Astrocyte of the spinal cord (primary cell): ENCODE results near the gene RAB30.
A peak's percentile ranks its signal among the peaks of the same experiment; 100 is the strongest.

Source experiments
- DNase-seq: peaks from one replicate; pipeline ENCODE4 v3.0.0; 2011; ENCODE audit warnings: low read depth, low spot score
- H3K4me3 ChIP-seq: 2 replicates; pipeline ENCODE4 v1.5.1; 2011; ENCODE audit warnings: low read depth, mild to moderate bottlenecking, low read length, moderate library complexity
- in situ Hi-C: cut with HindIII; loops from 2 replicates; pipeline ENCODE4 v1.10.0; 2017; ENCODE audit warnings: low sequenced_read_pairs
- TF ChIP-seq, protein P1 (sequence below): IDR thresholded peaks from 2 replicates; pipeline ENCODE4 v1.5.1; 2012; ENCODE audit warnings: low read depth, mild to moderate bottlenecking, low read length, inconsistent platforms

The RAB30 gene

DNA sequence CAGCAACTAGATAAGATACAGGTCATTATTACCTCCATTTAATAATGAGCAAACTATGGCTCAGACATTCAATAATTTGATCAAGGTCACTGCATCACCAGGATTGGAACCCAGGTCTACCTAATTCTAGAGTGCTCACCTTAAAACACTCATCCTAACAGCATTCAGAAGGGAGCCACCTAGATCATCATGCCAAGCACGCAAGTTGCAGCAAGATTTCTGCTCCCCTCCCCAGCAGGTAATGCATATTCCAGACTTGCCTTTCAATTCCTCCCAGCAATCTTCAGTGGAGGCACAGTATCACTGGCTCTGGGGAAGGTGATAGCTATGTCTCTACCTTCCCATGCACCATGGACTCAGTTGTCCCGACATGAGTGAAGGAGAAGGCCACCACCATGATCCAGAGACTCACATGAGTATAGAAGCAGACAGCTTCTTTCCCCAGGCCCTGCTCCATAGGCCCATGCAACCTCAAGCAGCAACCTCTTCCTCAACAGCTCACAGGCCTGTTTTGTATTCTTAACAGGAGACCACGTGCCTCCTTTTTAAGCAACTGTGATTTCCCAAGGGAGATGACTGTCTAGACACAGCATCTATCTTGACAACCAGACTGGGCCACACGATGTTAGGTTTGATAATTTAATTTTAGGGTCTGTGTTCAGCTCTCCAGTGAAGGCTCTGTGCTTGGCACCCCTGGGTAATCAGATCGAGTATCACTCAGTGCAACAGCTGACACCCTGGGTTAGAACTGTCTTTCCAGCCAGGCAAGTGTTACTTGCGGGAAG lies 36.4 kb downstream of the RAB30 start:
- in situ Hi-C loops: no loop called here
- TF ChIP-seq, protein P1, sequence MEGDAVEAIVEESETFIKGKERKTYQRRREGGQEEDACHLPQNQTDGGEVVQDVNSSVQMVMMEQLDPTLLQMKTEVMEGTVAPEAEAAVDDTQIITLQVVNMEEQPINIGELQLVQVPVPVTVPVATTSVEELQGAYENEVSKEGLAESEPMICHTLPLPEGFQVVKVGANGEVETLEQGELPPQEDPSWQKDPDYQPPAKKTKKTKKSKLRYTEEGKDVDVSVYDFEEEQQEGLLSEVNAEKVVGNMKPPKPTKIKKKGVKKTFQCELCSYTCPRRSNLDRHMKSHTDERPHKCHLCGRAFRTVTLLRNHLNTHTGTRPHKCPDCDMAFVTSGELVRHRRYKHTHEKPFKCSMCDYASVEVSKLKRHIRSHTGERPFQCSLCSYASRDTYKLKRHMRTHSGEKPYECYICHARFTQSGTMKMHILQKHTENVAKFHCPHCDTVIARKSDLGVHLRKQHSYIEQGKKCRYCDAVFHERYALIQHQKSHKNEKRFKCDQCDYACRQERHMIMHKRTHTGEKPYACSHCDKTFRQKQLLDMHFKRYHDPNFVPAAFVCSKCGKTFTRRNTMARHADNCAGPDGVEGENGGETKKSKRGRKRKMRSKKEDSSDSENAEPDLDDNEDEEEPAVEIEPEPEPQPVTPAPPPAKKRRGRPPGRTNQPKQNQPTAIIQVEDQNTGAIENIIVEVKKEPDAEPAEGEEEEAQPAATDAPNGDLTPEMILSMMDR: no peak
- H3K4me3 ChIP-seq: no peak overlapping the region
- no peak for DNase-seq

DNA sequence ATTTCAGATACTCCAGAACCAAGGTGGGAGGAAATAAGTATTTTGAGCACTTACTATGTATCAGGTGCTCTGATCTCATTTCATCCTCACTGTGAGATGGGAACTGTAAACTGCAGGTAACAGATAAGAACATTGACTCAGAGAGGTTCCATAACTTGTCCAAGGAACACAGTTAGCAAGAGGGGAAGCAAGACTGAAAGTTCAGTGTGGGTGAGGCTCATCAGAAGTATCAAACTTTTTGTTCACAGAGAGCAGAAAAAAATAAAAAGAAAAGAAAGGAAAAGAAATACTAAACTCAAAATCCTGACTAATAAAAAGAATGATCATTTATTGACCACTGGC lies 37.1 kb downstream of the RAB30 start:
- no peak for DNase-seq
- no peak overlapping the region for H3K4me3 ChIP-seq
- TF ChIP-seq, protein P1: no peak
- in situ Hi-C loops: no loop called here

DNA sequence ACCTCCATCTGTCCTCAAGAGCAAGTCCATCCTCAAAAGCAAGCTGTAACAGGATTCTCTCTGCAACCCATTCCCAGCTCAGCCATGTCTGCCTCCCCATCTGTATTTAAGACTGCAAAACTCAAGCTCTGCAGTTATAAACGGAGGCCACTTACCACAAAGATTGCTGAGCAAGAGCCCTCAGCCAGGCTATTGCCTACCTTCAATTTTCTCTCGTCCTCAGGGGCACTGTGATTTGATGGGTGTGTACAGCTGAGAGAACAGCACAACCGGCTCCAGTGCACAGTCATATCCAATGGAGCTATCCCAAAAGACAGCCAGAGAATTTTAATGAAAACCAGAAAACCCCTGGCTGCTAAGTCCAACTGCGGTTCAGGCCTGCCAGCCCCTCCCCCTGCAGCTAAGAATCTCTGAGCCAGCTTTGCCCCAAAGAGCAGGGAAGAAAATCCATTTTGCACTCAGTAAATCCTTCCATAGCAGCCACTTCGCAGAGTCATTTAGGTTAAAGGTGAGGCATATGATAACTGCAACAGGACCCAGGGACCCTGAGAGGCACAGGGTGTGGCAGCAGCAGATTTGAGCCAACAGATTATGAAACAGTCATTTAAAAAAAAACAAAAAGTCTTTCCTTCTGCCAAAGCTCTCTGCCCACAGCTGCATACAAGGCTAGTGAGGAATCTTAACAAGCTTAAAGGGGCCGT lies 37.6 kb downstream of the RAB30 start:
- peak overlapping the region; percentile 25 for H3K4me3 ChIP-seq
- TF ChIP-seq, protein P1: no peak
- in situ Hi-C loops: no loop called here
- peak; percentile 88 for DNase-seq

DNA sequence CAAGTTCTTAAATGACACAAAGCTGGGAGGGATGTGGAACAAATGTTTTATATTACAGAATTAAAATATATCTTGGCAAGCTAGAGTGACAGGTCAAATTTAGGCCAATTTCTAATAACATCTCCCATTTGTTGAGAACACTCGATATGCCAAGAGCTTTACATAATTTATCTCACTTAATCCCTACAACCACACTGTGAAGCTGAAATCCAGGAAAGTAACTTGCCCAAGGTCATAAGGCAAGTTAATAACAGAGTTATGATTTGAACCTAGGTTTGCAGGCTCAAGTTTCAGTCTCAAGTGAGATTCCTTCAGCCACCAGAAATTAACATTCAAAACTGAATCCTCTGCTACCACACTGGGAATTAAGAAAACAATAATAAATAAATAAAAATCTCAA lies 38.3 kb downstream of the RAB30 start:
- TF ChIP-seq, protein P1: no peak
- no peak for DNase-seq
- H3K4me3 ChIP-seq: peak overlapping the region; percentile 25
- in situ Hi-C loops: no loop called here

DNA sequence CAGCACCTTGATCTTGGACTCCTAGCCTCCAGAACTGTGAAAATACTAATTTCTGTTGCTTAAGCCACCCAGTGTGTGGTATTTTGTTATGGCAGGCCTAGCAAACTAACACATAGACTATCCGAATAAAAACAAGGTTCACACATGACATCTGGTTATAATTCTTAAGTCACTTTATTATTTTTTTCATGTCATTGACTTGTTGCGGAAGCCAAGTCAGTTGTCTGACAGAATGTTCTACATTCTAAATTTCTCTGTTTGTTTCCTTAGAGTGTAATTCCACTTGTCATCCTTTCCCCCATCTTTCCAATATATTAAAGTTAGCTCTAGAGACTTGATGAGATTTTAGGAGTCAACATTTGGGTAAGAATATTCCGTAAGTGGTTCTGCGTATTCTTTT lies 40.6 kb downstream of the RAB30 start:
- in situ Hi-C loops: no loop called here
- DNase-seq: no peak
- H3K4me3 ChIP-seq: no peak overlapping the region
- TF ChIP-seq, protein P1: no peak

DNA sequence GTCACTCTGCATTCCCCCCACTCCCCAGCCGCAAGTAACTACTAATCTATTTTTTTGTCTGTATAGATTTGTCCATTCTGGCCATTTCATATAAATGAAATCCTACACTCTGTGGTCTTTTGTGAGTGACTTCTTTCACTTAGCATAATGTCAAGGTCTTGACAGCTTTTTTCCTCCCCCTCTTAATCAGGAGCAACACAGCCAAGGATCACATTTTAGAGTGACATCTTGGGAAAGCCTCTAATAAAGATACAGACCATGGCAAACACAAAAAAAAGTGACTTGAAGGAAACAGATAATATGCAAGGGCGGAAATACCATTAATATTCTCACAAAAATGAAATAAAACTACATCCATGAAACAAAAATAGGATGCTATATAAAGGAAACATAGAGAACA lies 43.9 kb downstream of the RAB30 start:
- H3K4me3 ChIP-seq: no peak overlapping the region
- in situ Hi-C loops: no loop called here
- no peak for DNase-seq
- TF ChIP-seq, protein P1: no peak
